Thoracic aorta (tissue), 2 donors: ENCODE data around the gene CHRD. TPM values are rescaled to one million over a fixed set of nuclear protein-coding genes. Genes with fewer than 3 reads are reported as not detected.
"Not testable (repeated sequence)": the region's sequence is repeated elsewhere in the genome, so short reads cannot be mapped to it uniquely, and the experiment has no call there.

Experiments used
- ATAC-seq: fragments of 150-250 bp; one replicate; pipeline ENCODE4 v1.8.0; 2017; ENCODE audit warnings: low read depth; ENCODE audit not compliant: insufficient number of reproducible peaks, low FRiP score
- DNase-seq: peaks from one replicate; pipeline ENCODE4 v3.0.0-alpha.2; 2020; ENCODE audit warnings: low spot score
- H3K27ac ChIP-seq, 2 donors: fragments of 200-600 bp; sonication (generic); 1 replicate in 1 of 2; 2 replicates in 1 of 2; pipeline ENCODE4 v1.5.1; 2016; ENCODE audit warnings: mild to moderate bottlenecking in 2 of 2, moderate library complexity in 2 of 2
- H3K27me3 ChIP-seq: fragments of 200-600 bp; sonication (generic); replicated peaks from 2 replicates; pipeline ENCODE4 v1.6.0; 2016; ENCODE audit warnings: mild to moderate bottlenecking; ENCODE audit not compliant: insufficient read depth
- H3K36me3 ChIP-seq: fragments of 200-600 bp; sonication (generic); one replicate; pipeline ENCODE4 v1.5.1; 2016
- H3K4me1 ChIP-seq, 2 donors: fragments of 200-600 bp; sonication (generic); 1 replicate in 1 of 2; 2 replicates in 1 of 2; pipeline versions ENCODE4 v1.5.1 to v1.6.0; 2016; ENCODE audit warnings: low read depth in 2 of 2, mild to moderate bottlenecking in 1 of 2; ENCODE audit not compliant: control insufficient read depth in 1 of 2
- H3K4me3 ChIP-seq: fragments of 200-600 bp; sonication (generic); 2 replicates; pipeline ENCODE4 v1.5.1; 2016; ENCODE audit warnings: mild to moderate bottlenecking
- H3K9me3 ChIP-seq: fragments of 200-600 bp; sonication (generic); 2 replicates; pipeline ENCODE4 v1.5.1; 2016
- total RNA-seq, 2 donors: library from RNA; depleted of rRNA; stranded (reverse); fragments of >200 nt; gene quantifications; one replicate each; pipeline versions ENCODE4 v1.1.0 to v1.2.3, GENCODE V29; 2016
- TF ChIP-seq, protein P1 (sequence below): fragments of 200-600 bp; sonication (generic); IDR thresholded peaks from one replicate; pipeline ENCODE4 v1.5.1; 2019; ENCODE audit warnings: antibody characterized with exemption

Gene CHRD
- total RNA-seq, 2 donors from 2014 or later: 19.5 to 21.7 TPM

DNA sequence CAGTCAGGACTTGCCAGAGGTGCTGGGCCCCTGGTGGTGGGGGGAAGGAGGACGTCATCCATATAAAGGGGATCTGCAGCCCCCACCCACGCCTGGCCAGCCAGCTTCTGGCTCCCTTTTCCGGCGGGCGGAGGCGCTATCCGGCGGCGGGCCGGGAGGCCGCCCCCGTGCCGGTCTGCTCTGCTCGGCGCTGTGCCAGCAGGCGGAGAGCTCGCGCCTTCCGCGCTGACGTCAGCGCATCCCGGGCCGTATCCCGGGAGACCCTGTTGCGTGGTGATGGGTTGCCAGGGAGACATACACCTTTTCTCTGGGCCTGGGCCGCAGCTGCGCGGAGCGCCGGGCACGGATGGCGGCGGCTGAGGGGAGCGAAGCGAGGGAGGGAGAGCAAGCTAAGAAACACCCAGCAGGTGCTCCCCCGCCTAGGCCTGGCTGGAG, 41.3 kb upstream of the CHRD start:
- TF ChIP-seq, protein P1, sequence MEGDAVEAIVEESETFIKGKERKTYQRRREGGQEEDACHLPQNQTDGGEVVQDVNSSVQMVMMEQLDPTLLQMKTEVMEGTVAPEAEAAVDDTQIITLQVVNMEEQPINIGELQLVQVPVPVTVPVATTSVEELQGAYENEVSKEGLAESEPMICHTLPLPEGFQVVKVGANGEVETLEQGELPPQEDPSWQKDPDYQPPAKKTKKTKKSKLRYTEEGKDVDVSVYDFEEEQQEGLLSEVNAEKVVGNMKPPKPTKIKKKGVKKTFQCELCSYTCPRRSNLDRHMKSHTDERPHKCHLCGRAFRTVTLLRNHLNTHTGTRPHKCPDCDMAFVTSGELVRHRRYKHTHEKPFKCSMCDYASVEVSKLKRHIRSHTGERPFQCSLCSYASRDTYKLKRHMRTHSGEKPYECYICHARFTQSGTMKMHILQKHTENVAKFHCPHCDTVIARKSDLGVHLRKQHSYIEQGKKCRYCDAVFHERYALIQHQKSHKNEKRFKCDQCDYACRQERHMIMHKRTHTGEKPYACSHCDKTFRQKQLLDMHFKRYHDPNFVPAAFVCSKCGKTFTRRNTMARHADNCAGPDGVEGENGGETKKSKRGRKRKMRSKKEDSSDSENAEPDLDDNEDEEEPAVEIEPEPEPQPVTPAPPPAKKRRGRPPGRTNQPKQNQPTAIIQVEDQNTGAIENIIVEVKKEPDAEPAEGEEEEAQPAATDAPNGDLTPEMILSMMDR: peak; percentile 44
- Histone ChIP-seq H3K36me3 (peaks cover 25% of the 10 kb centered on the region), H3K4me3 (peak overlapping the region; percentile 93), H3K4me1 (peaks cover 16 to 40% of the 10 kb centered on the region in 2 donors), H3K27me3 (no peaks in the 10 kb centered on the region), H3K27ac (peak overlapping the region; percentile 92 to 94), H3K9me3 (no peaks in the 10 kb centered on the region)
- ATAC-seq: peak; percentile 21
- peak; percentile 60 for DNase-seq

DNA sequence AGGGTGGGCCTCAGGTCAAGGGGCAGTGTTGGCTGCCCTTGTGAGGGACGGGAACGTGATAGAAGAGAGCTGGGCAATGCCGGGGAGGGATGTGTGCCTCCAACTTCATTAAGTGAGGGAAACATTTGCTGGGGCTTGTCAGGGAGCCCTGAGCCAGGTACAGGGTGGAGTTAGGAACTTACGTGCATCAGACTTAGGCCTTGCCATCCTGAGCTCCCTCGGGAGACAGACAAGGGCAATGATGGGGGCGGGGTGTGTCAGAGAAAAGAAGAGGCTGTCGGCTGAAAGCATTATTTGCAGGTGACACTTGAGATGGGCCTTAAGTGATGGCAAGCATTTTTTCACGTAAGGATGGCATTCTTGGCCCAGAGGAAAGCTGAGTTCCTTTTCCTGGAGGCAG, 40.9 kb upstream of the CHRD start:
- H3K27ac ChIP-seq: peak overlapping the region; percentile 92 to 94
- peaks cover 23% of the 10 kb centered on the region for H3K36me3 ChIP-seq
- peaks cover 16 to 40% of the 10 kb centered on the region in 2 donors for H3K4me1 ChIP-seq
- peak overlapping the region; percentile 93 for H3K4me3 ChIP-seq
- no peak for ATAC-seq
- H3K27me3 ChIP-seq: no peaks in the 10 kb centered on the region
- H3K9me3 ChIP-seq: no peaks in the 10 kb centered on the region
- DNase-seq: no peak
- TF ChIP-seq, protein P1: no peak

DNA sequence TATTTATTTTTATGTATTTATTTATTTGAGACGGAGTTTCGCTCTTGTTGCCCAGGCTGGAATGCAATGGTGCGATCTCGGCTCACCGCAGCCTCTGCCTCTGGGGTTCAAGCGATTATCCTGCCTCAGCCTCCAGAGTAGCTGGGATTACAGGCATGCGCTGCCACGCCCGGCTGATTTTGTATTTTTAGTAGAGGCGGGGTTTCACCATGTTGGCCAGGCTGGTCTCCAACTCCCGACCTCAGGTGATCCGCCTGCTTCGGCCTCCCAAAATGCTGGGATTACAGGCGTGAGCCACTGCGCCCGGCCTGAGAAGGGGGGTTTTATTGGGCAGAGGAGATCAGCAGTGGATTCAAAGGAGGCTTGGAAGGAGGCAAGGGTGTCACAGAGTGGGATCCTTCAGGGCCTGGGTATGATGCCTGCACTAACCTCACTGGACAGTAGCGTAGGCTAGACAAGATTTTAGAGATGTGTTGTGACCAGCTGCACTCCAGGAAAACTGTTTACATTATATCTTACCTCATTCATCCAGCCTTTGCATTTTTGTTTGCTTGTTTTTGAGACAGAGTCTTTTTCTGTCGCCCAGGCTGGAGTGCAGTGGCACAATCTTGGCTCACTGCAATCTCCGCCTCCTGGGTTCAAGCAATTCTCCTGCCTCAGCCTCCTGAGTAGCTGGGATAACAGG, 40.3 kb upstream of the CHRD start:
- Histone ChIP-seq H3K27ac (peak overlapping the region in 1 of 2 donors; percentile 94), H3K4me3 (peak overlapping the region; percentile 93), H3K36me3 (peaks cover 27% of the 10 kb centered on the region), H3K4me1 (peaks cover 16 to 40% of the 10 kb centered on the region in 2 donors)
- not testable (repeated sequence) for ATAC-seq, H3K9me3 ChIP-seq, H3K27me3 ChIP-seq, DNase-seq

DNA sequence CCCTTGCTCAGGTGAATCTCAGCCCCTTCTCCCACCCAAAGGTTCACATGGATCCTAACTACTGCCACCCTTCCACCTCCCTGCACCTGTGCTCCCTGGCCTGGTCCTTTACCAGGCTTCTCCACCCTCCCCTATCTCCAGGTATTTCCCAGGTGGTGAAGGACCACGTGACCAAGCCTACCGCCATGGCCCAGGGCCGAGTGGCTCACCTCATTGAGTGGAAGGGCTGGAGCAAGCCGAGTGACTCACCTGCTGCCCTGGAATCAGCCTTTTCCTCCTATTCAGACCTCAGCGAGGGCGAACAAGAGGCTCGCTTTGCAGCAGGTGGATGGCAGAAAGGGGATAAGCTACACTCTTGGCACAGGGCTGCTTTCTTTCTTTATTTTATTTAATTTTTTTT, 37.9 kb upstream of the CHRD start:
- H3K27me3 ChIP-seq: no peaks in the 10 kb centered on the region
- ATAC-seq (no peak), DNase-seq (no peak)
- H3K9me3 ChIP-seq: no peaks in the 10 kb centered on the region
- H3K27ac ChIP-seq: no peak overlapping the region
- H3K4me1 ChIP-seq: peaks cover 16 to 28% of the 10 kb centered on the region in 2 donors
- no peak overlapping the region for H3K4me3 ChIP-seq
- TF ChIP-seq, protein P1: no peak
- peaks cover 31% of the 10 kb centered on the region for H3K36me3 ChIP-seq

DNA sequence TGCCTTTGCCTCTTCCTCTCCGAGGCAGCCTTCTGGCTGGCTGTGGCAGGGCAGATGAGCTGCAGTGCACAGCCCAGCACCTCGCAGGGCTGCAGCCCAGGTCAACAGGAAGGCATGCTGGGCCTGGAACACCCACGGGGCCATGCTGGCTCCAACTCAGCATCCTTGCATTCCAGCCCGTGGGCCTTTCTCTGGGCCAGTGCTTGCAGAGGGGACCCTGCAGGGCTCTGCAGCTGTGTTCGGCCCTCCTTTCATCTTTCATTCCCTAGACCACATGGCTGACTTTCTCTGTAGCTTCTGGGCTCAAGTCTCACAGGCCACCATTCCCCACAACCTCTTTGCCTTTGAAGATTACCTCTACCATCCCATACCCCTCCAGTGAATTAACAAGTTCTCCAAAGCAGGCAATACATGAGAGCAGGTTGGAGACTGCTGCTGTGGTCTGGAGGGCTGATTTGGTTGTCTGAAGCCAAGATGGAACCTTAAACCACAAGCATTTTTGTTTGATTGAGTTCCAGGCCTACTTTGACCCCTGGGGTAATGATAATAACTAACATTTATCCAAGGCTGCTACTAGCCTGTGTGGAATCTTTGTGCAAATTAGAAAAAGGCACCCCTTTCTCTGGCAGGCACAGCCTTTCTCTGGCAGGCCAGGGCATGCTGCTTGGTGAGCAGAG, 36.5 kb upstream of the CHRD start:
- Histone ChIP-seq H3K27me3 (no peaks in the 10 kb centered on the region), H3K4me1 (peaks cover 5 to 16% of the 10 kb centered on the region in 2 donors), H3K9me3 (no peaks in the 10 kb centered on the region), H3K27ac (no peak overlapping the region), H3K36me3 (peaks cover 31% of the 10 kb centered on the region), H3K4me3 (no peak overlapping the region)
- TF ChIP-seq, protein P1: no peak
- ATAC-seq (no peak), DNase-seq (no peak)
